KMS-11 (cell line): Measurements from ENCODE around the gene SPAM1.

Source experiments
- H2AFZ ChIP-seq: fragments of 200-600 bp; sonication (generic); 2 replicates; pipeline ENCODE4 v1.6.1; 2016; ENCODE audit warnings: antibody characterized with exemption, mixed run types, low read depth
- H3K27ac ChIP-seq: fragments of 200-600 bp; sonication (generic); 2 replicates; pipeline ENCODE4 v1.6.1; 2016; ENCODE audit warnings: mild to moderate bottlenecking, mixed run types
- H3K27me3 ChIP-seq: fragments of 200-600 bp; sonication (generic); 2 replicates; pipeline ENCODE4 v1.6.1; 2017; ENCODE audit warnings: mild to moderate bottlenecking, low read depth, mixed run types, moderate library complexity; ENCODE audit not compliant: insufficient read depth
- H3K36me3 ChIP-seq: fragments of 200-600 bp; sonication (generic); 2 replicates; pipeline ENCODE4 v1.6.1; 2017; ENCODE audit warnings: mild to moderate bottlenecking, mixed run types; ENCODE audit not compliant: insufficient read depth
- H3K4me1 ChIP-seq: fragments of 200-600 bp; sonication (generic); 2 replicates; pipeline ENCODE4 v1.6.1; 2016; ENCODE audit warnings: mild to moderate bottlenecking, low read depth, mixed run types; ENCODE audit not compliant: poor library complexity, severe bottlenecking
- H3K4me2 ChIP-seq: fragments of 200-600 bp; sonication (generic); 2 replicates; pipeline ENCODE4 v1.7.0; 2016; ENCODE audit warnings: mild to moderate bottlenecking, mixed run types
- H3K4me3 ChIP-seq: fragments of 200-600 bp; sonication (generic); IDR thresholded peaks from 2 replicates; pipeline ENCODE4 v1.6.1; 2017; ENCODE audit warnings: low read depth, low read length, mixed read lengths; ENCODE audit not compliant: insufficient read depth
- H3K79me2 ChIP-seq: fragments of 200-600 bp; sonication (generic); 2 replicates; pipeline ENCODE4 v1.6.1; 2016; ENCODE audit warnings: low read depth, mixed run types; ENCODE audit not compliant: insufficient read depth
- H3K9ac ChIP-seq: fragments of 200-600 bp; sonication (generic); 2 replicates; pipeline ENCODE4 v1.6.1; 2016; ENCODE audit warnings: mild to moderate bottlenecking, mixed run types
- H4K20me1 ChIP-seq: fragments of 200-600 bp; sonication (generic); 2 replicates; pipeline ENCODE4 v1.6.1; 2016; ENCODE audit warnings: mild to moderate bottlenecking, mixed run types; ENCODE audit not compliant: insufficient read depth
- TF ChIP-seq, protein P1 (sequence below): fragments of 200-600 bp; sonication (generic); conservative IDR thresholded peaks from 2 replicates; pipeline ENCODE4 v1.6.1; 2017; ENCODE audit warnings: low read depth, mild to moderate bottlenecking, antibody characterized with exemption, low read length, moderate library complexity, mixed read lengths

Gene SPAM1

GRCh38 chr7:123958186-123958703, 33.2 kb downstream of the SPAM1 start:
- no peaks in the 10 kb centered on the region for H3K36me3 ChIP-seq
- no peaks in the 10 kb centered on the region for H3K27me3 ChIP-seq
- H3K4me2 ChIP-seq: no peak overlapping the region
- H3K9ac ChIP-seq: no peak overlapping the region
- H3K79me2 ChIP-seq: no peaks in the 10 kb centered on the region
- H4K20me1 ChIP-seq: no peaks in the 10 kb centered on the region
- H3K4me1 ChIP-seq: peaks cover 13% of the 10 kb centered on the region
- TF ChIP-seq, protein P1, sequence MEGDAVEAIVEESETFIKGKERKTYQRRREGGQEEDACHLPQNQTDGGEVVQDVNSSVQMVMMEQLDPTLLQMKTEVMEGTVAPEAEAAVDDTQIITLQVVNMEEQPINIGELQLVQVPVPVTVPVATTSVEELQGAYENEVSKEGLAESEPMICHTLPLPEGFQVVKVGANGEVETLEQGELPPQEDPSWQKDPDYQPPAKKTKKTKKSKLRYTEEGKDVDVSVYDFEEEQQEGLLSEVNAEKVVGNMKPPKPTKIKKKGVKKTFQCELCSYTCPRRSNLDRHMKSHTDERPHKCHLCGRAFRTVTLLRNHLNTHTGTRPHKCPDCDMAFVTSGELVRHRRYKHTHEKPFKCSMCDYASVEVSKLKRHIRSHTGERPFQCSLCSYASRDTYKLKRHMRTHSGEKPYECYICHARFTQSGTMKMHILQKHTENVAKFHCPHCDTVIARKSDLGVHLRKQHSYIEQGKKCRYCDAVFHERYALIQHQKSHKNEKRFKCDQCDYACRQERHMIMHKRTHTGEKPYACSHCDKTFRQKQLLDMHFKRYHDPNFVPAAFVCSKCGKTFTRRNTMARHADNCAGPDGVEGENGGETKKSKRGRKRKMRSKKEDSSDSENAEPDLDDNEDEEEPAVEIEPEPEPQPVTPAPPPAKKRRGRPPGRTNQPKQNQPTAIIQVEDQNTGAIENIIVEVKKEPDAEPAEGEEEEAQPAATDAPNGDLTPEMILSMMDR: no peak
- H3K4me3 ChIP-seq: no peak overlapping the region
- H3K27ac ChIP-seq: no peak overlapping the region
- H2AFZ ChIP-seq: no peak overlapping the region

GRCh38 chr7:123961771-123962170, 36.7 kb downstream of the SPAM1 start:
- TF ChIP-seq, protein P1: no peak
- Histone ChIP-seq H3K4me2 (peak overlapping the region; percentile 66), H3K36me3 (no peaks in the 10 kb centered on the region), H3K4me3 (no peak overlapping the region), H3K79me2 (no peaks in the 10 kb centered on the region), H3K4me1 (peaks cover 16% of the 10 kb centered on the region), H3K27ac (no peak overlapping the region), H3K9ac (no peak overlapping the region), H2AFZ (peak overlapping the region; percentile 65; the same call in 1 of the 2 replicates), H4K20me1 (no peaks in the 10 kb centered on the region), H3K27me3 (no peaks in the 10 kb centered on the region)

GRCh38 chr7:123966936-123967335, 41.9 kb downstream of the SPAM1 start:
- Histone ChIP-seq H3K27ac (no peak overlapping the region), H2AFZ (no peak overlapping the region), H3K27me3 (no peaks in the 10 kb centered on the region), H3K4me1 (peaks cover 22% of the 10 kb centered on the region), H4K20me1 (no peaks in the 10 kb centered on the region), H3K4me2 (no peak overlapping the region), H3K36me3 (no peaks in the 10 kb centered on the region), H3K9ac (no peak overlapping the region), H3K79me2 (no peaks in the 10 kb centered on the region), H3K4me3 (no peak overlapping the region)
- TF ChIP-seq, protein P1: 0 out of 2 replicates have a peak, but pooled peaks have one; percentile 15

DNA sequence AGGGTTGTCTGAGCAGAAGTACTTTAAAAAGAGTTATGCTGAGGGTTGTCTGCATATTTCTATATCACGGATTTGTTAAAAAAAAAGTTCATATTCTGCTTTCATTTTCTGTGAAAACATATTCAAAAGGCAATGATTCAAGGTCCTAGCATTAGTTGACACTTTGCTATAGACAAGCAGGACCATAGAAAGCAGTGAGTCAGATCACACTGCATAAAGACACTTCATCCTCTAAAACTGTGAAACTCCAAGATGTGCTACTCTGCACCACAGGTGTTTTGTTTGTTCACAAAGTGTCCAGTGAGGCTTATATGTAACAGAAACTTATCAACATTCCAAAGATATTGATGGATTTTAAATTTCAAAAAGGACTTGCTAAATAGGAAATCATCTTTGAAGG, 47.0 kb downstream of the SPAM1 start:
- TF ChIP-seq, protein P1: no peak
- Histone ChIP-seq H3K9ac (peak overlapping the region; percentile 0; the same call in 1 of the 2 replicates), H2AFZ (peak overlapping the region; percentile 57)

More for the DNA sequence above, 47.0 kb downstream of the SPAM1 start:
- Histone ChIP-seq H3K4me1 (peaks cover 55% of the 10 kb centered on the region), H3K36me3 (no peaks in the 10 kb centered on the region), H3K79me2 (no peaks in the 10 kb centered on the region), H3K4me3 (no peak overlapping the region), H3K4me2 (peak overlapping the region; percentile 72), H4K20me1 (no peaks in the 10 kb centered on the region), H3K27me3 (no peaks in the 10 kb centered on the region), H3K27ac (peak overlapping the region; percentile 53)
